ENCODE measurements around the gene TMEM8B. TPM values are rescaled to one million over a fixed set of nuclear protein-coding genes. Genes with fewer than 3 reads are reported as not detected.

The TMEM8B gene
- total and polyA plus RNA-seq, 8 donors: 4.9 to 17.2 (median 7.5) TPM

GRCh38 chr9:35861161-35861897 lies 32.3 kb downstream of the TMEM8B start:
- no peaks in the 10 kb centered on the region for H3K27me3 ChIP-seq
- intact Hi-C loops (cut with DNase I): no loop called here
- DNase-seq (no peak), ATAC-seq (no peak), FAIRE-seq (no peak)
- WGBS, 2 donors: 32 to 43% methylated on average over 12 of the region's 12 CpGs
- no peaks in the 10 kb centered on the region for H3K9me3 ChIP-seq
- no peaks in the 10 kb centered on the region for H3K36me3 ChIP-seq
- no peaks in the 10 kb centered on the region for H3K4me1 ChIP-seq
- no peak overlapping the region for H3K27ac ChIP-seq
- H3K4me3 ChIP-seq: no peak overlapping the region
- TF ChIP-seq, protein P1, sequence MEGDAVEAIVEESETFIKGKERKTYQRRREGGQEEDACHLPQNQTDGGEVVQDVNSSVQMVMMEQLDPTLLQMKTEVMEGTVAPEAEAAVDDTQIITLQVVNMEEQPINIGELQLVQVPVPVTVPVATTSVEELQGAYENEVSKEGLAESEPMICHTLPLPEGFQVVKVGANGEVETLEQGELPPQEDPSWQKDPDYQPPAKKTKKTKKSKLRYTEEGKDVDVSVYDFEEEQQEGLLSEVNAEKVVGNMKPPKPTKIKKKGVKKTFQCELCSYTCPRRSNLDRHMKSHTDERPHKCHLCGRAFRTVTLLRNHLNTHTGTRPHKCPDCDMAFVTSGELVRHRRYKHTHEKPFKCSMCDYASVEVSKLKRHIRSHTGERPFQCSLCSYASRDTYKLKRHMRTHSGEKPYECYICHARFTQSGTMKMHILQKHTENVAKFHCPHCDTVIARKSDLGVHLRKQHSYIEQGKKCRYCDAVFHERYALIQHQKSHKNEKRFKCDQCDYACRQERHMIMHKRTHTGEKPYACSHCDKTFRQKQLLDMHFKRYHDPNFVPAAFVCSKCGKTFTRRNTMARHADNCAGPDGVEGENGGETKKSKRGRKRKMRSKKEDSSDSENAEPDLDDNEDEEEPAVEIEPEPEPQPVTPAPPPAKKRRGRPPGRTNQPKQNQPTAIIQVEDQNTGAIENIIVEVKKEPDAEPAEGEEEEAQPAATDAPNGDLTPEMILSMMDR (IDR thresholded peaks at IDR 0.05): no peak

DNA sequence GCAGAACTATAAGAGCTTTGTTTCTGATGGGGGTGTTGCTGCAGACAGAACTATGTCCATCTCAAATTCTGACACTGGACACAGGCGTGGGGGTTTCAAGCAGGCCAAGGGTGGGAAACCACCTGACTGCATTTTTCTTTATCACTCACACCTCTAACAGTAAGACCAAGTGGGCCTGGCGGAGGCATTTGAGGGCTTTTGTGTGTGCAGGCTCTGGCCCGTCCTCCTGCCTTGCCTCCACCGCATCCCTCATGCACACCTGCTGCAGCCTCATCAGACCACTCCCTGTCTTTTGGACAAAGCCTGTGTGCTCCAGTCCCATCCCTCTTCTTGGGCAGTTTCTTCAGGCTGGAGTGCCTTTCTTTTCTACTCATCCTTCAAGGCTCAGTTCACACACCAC lies 33.3 kb downstream of the TMEM8B start:
- no peak for ATAC-seq
- TF ChIP-seq, protein P1 (IDR thresholded peaks at IDR 0.05): no peak
- intact Hi-C loops (cut with DNase I): no loop called here

GRCh38 chr9:35863583-35863982 lies 34.6 kb downstream of the TMEM8B start:
- intact Hi-C loops (cut with DNase I): no loop called here
- FAIRE-seq: no peak

More for the DNA sequence above, 33.3 kb downstream of the TMEM8B start:
- Histone ChIP-seq H3K27ac (no peak overlapping the region), H3K9me3 (no peaks in the 10 kb centered on the region), H3K4me3 (no peak overlapping the region), H3K4me1 (no peaks in the 10 kb centered on the region), H3K27me3 (no peaks in the 10 kb centered on the region), H3K36me3 (no peaks in the 10 kb centered on the region)
- FAIRE-seq (no peak), DNase-seq (no peak)
- WGBS, 2 donors: 69 to 75% methylated on average over 4 of the region's 4 CpGs

GRCh38 chr9:35864695-35865255 lies 35.7 kb downstream of the TMEM8B start:
- 75 to 77% methylated on average over 8 of the region's 8 CpGs for WGBS, 2 donors
- no peaks in the 10 kb centered on the region for H3K9me3 ChIP-seq
- no peaks in the 10 kb centered on the region for H3K36me3 ChIP-seq
- no peak overlapping the region for H3K27ac ChIP-seq
- no peaks in the 10 kb centered on the region for H3K27me3 ChIP-seq
- TF ChIP-seq, protein P1 (IDR thresholded peaks at IDR 0.05): no peak
- no peaks in the 10 kb centered on the region for H3K4me1 ChIP-seq
- intact Hi-C loops (cut with DNase I): no loop called here
- H3K4me3 ChIP-seq: no peak overlapping the region
- DNase-seq: no peak
- no peak for ATAC-seq
- no peak for FAIRE-seq

More at GRCh38 chr9:35863583-35863982, 34.6 kb downstream of the TMEM8B start:
- no peak overlapping the region for H3K4me3 ChIP-seq
- no peaks in the 10 kb centered on the region for H3K4me1 ChIP-seq
- H3K27me3 ChIP-seq: no peaks in the 10 kb centered on the region
- WGBS, 2 donors: 49 to 59% methylated on average over 8 of the region's 8 CpGs
- TF ChIP-seq, protein P1 (IDR thresholded peaks at IDR 0.05): no peak
- H3K27ac ChIP-seq: no peak overlapping the region
- H3K9me3 ChIP-seq: no peaks in the 10 kb centered on the region
- no peak for DNase-seq
- no peaks in the 10 kb centered on the region for H3K36me3 ChIP-seq
- no peak for ATAC-seq

GRCh38 chr9:35867538-35867937 lies 38.5 kb downstream of the TMEM8B start:
- TF ChIP-seq, protein P1 (IDR thresholded peaks at IDR 0.05): no peak
- no peaks in the 10 kb centered on the region for H3K36me3 ChIP-seq
- ATAC-seq (no peak), FAIRE-seq (no peak), DNase-seq (no peak)
- intact Hi-C loops (cut with DNase I): no loop called here
- H3K4me3 ChIP-seq: no peak overlapping the region
- no peaks in the 10 kb centered on the region for H3K4me1 ChIP-seq
- 76% methylated on average over 4 of the region's 4 CpGs for WGBS, 2 donors
- H3K9me3 ChIP-seq: no peaks in the 10 kb centered on the region
- no peaks in the 10 kb centered on the region for H3K27me3 ChIP-seq
- H3K27ac ChIP-seq: no peak overlapping the region

Measured in pancreas (tissue), 10 donors.